ENCODE data around the gene PIK3AP1.

The PIK3AP1 gene

GRCh38 chr10:96612055-96612830 lies 108.1 kb downstream of the PIK3AP1 start:
- DNase-seq: no peak

- no peak for DNase-seq
These were observed 109.5 kb downstream of the PIK3AP1 start for GRCh38 chr10:96610817-96611216.

GRCh38 chr10:96609510-96609909 lies 110.8 kb downstream of the PIK3AP1 start:
- no peak for DNase-seq

DNA sequence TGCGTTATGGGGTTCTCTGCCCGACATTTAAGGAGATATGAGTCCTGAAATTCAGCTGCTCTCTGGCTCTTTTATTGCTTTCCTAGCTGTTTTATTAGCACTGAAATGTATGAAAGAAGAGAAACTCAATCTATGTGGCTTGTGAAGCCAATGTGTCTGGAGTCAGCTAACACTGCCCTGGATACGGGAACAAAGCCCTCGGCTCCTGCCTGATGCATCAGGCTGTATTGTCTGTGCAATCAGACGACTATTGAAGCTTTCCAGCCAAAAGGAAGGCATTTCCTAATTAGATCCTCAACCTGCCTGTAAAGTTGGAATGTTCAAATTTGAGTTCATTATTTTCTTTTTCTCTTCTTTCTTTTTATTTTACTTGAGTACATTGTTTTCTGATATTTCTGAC lies 111.5 kb downstream of the PIK3AP1 start:
- no peak for DNase-seq

DNA sequence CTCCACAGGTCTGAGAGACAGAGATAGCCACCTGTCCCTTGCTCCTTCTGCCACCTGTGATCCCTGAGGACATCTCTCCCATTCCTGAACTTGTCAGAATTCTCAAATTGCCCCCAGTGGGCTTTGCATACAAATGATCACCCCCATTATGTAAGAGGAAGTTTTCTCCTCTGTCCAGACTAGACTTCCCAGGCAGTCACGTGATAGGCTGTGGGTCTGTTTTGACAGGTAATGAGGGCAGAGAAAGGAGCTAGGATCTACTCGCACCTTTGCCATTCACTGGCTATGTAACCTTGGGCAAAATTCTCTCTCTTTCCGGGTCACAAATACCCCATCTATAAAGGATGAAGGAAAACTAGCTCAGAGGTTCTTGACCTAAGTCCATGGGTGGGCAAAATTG lies 112.1 kb downstream of the PIK3AP1 start:
- DNase-seq: no peak

- DNase-seq: no peak
These were observed 113.4 kb downstream of the PIK3AP1 start for GRCh38 chr10:96606946-96607345.

DNA sequence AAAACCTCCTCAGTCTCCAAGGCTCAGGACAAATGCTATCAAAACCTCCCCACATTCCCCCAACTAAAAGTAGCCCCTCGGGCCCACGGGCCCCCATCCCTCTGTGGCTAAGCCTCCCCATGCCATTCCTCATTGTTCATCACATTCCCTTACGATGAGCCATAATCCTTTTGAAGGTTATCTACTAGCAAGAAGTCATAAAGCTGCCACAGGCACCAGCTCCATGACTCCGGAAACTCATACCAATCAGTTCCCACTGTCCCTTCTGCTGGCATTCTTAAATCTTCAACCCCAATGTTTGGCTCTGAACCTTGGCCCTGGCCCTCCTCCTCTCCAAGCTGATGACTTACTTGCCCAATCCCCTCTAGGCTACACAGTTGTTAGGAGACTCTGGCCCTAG lies 114.1 kb downstream of the PIK3AP1 start:
- DNase-seq: no peak

- no peak for DNase-seq
These were observed 120.0 kb downstream of the PIK3AP1 start for GRCh38 chr10:96600337-96600736.

- DNase-seq: no peak
These were observed 121.5 kb downstream of the PIK3AP1 start for GRCh38 chr10:96598846-96599245.

DNA sequence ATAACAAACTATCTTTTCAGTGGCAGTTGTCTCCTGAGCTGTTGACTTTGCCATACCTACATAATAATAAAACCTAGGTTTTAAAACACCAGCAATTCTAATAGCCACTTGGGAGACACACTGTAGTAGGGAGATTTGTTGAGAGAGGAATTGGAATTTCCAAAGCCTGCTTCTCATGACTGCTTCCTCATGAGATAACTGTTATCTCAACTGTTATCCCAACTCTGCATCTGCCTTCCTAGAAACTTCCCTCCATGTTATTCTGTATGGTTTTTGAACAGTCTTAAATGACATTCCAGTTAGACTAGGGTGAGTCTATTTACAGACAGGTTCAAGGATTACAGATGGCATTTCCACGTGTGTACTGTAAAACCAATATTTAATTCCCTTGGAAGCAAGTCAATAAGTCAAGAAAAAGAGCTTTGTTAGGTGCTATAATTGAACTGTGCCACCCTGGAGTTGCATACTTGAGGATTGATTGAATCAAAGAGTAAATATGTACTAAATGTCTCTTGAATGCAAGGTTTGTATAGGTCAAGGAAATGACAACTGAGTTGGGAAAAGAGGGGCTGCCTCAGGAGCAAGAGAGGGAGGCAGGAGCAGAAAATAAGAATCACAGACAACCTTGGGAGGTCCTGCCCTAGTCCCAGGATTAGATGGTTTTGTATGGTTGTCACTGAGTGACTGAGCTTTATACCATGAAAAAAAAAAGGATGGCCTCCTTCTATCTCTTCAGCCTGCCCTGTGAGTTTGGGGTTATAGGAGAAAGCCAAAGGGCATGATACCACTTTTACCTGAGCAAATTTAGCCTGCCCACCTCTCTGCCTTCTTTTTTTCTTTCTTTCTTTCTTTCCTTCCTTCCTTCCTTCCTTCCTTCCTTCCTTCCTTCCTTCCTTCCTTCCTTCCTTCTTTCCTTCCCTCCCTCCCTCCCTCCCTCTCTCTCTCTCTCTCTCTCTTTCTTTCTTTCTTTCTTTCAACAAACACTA lies 123.6 kb downstream of the PIK3AP1 start:
- DNase-seq: no peak

DNA sequence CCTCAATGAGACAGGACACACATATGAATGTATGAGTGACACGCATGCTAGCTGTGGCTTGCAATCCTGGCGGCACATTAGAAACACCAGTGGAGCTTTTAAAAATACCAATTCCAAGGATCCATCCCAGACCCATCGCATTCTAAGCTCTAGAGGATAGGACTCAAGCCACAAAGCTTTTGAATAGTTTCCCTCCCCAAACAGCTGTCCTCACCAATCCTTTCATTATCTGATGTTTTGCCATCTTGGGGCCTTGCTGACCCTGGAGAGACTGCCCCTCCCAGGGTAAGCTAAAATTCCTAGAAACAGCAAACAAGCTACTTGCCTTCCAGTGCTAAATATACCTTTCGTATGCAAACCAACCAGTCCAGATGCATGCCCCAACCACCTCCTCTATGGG lies 124.6 kb downstream of the PIK3AP1 start:
- DNase-seq: no peak

GRCh38 chr10:96591946-96592345 lies 128.4 kb downstream of the PIK3AP1 start:
- no peak for DNase-seq

- DNase-seq: no peak
These were observed 131.5 kb downstream of the PIK3AP1 start for GRCh38 chr10:96588616-96589419.

DNA sequence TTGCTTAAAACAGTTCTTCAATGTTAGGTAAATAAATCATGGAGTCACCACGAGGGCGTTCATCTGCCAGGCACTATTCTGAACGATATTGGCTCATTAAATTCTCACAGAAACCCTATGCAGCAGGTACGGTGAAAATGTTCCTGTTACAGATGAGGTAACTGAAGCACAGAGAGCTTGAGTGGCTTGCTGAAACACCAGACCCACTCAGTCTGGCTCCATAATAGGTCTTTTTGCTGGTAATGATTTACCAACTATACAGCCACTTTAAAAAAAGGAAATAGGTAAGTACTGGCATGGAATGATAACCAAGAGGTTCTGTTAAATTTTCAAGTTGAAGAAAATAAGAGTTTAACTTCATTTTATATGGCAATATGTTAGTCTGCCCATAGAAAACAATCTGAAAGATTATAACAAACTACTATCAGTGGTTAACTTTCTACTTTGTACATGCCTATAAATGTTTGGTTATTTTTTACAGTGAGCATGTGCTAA lies 132.2 kb downstream of the PIK3AP1 start:
- no peak for DNase-seq

- peak in 13 of 56 donors; percentile 39 to 76 (median 55) for DNase-seq
These were observed 132.9 kb downstream of the PIK3AP1 start for GRCh38 chr10:96587264-96588059.

GRCh38 chr10:96586419-96587263 lies 133.7 kb downstream of the PIK3AP1 start, which contains the start of gene TM9SF3:
Gene TM9SF3, minus strand, starts transcription at chr10:96587012. Its CDS starts 177 bp downstream, at chr10:96586835.
- DNase-seq: peak in 55 of 56 donors; percentile 19 to 90 (median 79)

DNA sequence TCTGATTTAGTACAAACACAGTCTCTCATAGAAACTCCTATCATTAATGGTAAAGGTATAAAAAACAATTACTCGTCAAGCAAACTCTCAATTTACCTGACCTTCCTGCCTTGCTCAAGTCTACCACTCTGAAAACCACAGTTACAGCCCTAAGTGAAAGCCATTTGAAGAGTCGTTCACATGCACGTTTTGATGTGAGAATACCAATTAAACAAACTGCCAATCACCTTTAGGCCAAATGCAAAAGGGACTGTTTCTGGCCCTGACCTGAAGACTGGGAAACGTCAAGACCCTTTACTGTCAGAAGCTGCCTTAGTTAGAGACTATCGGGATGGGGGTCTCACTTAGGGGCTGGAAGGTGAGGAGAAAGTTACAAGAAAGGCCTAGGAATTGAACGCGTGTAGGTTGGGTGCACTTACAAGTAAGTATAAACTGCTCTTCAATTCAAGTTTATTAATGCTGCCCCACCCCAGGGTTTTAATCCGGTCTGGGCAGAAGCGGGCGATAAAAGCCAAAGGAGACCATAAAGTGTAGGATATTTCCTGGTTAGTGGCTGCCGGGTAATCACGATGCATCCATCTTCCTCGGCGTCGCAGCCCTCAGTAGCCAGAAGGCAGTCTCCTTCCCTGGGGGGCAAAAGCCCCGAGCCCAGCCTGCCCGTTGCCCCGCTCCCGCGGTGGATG lies 134.4 kb downstream of the PIK3AP1 start:
- peak in 2 of 56 donors; percentile 36 to 47 for DNase-seq

DNA sequence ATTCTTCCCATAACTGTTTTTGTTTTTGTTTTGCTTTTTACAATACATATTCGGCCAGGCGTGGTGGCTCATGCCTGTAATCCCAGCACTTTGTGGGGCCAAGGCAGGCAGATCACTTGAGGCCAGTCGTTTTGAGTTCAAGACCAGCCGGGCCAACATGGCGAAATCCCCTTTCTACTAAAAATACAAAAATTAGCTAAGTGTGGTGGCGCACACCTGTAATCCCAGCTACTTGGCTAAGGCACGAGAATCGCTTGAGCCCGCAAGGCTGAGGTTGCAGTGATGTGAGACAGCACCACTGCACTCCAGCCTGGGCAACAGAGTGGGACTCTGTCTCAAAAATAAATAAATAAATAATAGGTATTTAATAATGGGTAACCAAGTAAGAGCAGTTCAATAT lies 135.8 kb downstream of the PIK3AP1 start:
- no peak for DNase-seq

- DNase-seq: no peak
These were observed 136.3 kb downstream of the PIK3AP1 start for GRCh38 chr10:96584035-96584434.

Measured in amygdala (tissue), 56 donors.